Retinal pigment epithelial cell (primary cell): ENCODE measurements around the gene ZNHIT1.

Experiments
- DNase-seq: peaks from one replicate; pipeline ENCODE4 v3.0.0-alpha.2; 2010; ENCODE audit warnings: low read depth
- H3K4me3 ChIP-seq: 2 replicates; pipeline ENCODE4 v1.5.1; 2011; ENCODE audit warnings: mild to moderate bottlenecking, low read length, control low read depth, moderate library complexity
- TF ChIP-seq, protein P1 (sequence below): conservative IDR thresholded peaks from 2 replicates; pipeline ENCODE4 v1.5.1; 2011; ENCODE audit warnings: low read depth, low read length, control low read depth, inconsistent platforms

The ZNHIT1 gene

DNA sequence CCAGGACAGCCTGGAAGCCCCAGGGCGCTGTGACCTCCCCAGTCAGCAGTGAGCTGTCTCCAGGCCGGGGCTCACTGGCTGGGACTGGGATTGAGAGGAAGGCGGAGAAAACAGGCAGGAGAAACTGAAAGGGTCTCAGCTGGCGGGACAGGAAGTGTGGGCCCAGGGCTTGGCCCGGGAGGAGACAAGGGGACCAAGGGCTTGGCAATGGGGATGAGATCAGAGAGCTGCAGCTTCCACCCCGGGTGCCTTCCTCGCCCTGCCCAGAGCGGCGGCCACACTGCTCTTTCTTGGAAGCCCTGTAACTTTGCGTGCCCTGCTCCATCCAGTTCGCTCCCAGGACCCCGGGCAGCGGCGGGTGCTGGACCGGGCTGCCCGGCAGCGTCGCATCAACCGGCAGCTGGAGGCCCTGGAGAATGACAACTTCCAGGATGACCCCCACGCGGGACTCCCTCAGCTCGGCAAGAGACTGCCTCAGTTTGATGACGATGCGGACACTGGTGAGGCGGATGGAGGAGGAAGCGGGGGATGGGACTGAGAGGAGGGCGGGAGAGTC lies 4.4 kb downstream of the ZNHIT1 start:
- TF ChIP-seq, protein P1, sequence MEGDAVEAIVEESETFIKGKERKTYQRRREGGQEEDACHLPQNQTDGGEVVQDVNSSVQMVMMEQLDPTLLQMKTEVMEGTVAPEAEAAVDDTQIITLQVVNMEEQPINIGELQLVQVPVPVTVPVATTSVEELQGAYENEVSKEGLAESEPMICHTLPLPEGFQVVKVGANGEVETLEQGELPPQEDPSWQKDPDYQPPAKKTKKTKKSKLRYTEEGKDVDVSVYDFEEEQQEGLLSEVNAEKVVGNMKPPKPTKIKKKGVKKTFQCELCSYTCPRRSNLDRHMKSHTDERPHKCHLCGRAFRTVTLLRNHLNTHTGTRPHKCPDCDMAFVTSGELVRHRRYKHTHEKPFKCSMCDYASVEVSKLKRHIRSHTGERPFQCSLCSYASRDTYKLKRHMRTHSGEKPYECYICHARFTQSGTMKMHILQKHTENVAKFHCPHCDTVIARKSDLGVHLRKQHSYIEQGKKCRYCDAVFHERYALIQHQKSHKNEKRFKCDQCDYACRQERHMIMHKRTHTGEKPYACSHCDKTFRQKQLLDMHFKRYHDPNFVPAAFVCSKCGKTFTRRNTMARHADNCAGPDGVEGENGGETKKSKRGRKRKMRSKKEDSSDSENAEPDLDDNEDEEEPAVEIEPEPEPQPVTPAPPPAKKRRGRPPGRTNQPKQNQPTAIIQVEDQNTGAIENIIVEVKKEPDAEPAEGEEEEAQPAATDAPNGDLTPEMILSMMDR, result no peak
- no peak for DNase-seq
- H3K4me3 ChIP-seq, result no peak overlapping the region

DNA sequence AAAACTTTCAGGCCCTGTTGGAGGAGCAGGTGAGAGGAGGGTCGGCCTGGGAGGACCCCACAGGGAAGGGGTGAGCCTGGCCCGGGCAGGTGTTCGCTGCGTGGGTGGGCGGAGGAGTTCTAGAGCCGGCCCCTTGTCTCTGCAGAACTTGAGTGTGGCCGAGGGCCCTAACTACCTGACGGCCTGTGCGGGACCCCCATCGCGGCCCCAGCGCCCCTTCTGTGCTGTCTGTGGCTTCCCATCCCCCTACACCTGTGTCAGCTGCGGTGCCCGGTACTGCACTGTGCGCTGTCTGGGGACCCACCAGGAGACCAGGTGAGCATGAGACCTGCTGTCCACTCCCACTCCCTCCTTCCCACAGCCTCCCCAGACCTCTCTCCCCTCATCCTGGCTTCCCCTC lies 5.6 kb downstream of the ZNHIT1 start:
- DNase-seq, result no peak
- TF ChIP-seq, protein P1, result no peak
- no peak overlapping the region for H3K4me3 ChIP-seq

DNA sequence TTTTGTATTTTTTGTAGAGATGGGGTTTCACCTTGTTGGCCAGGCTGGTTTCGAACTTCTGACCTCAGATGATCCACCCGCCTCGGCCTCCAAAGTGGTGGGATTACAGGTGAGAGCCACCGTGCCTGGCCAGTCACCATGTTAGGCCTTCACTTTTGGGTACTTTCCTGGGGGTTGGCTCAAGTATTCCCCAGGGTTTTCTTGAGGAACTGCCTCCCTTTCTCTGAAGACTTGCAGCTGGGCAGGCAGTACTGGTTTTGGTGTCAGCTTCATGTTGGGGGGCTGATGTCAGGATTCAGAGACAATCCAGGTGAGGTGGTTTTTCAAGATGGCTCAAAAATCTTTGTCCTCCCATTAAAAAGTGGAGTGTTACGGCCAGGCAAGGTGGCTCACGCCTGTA lies 7.7 kb downstream of the ZNHIT1 start:
- H3K4me3 ChIP-seq, result no peak overlapping the region
- TF ChIP-seq, protein P1, result no peak
- no peak for DNase-seq

DNA sequence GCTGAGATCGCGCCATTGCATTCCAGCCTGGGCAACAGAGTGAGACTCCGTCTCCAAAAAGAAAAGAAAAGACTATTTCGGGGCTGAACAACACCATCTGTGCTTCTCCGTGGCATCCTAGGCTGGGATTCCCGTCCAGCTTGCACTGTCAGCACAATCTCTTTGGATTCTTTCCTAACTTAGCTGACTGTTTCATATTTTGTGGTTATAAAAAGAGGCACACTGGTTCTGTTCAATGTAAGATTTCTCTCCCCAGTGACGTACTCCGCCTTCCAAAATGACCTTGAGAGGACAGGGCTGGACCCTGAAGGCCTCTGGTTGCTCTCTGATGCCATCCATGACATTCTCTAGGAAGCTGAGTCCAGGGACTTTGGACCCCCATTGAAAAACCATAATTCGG lies 8.8 kb downstream of the ZNHIT1 start:
- no peak overlapping the region for H3K4me3 ChIP-seq
- no peak for DNase-seq
- TF ChIP-seq, protein P1, result no peak

DNA sequence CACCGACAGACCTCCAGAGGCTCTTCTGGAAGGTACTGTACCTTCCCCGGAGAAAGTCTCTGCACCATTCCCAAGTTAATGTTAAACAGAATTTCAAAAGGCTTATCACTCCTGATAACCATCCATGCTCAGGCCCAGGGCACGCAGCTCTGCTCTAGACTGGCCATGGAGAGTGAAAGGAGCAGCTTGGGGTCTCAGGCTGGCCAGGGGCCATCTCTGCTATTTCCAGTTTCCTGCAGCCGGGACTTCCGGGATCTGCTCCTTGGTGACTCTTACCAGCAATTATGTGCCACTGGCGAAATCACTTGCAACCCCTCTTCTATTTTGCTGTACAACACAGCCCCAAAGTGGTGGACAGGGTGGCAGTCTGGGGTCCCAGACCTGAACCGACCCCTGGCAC lies 13.7 kb downstream of the ZNHIT1 start:
- TF ChIP-seq, protein P1, result no peak

DNA sequence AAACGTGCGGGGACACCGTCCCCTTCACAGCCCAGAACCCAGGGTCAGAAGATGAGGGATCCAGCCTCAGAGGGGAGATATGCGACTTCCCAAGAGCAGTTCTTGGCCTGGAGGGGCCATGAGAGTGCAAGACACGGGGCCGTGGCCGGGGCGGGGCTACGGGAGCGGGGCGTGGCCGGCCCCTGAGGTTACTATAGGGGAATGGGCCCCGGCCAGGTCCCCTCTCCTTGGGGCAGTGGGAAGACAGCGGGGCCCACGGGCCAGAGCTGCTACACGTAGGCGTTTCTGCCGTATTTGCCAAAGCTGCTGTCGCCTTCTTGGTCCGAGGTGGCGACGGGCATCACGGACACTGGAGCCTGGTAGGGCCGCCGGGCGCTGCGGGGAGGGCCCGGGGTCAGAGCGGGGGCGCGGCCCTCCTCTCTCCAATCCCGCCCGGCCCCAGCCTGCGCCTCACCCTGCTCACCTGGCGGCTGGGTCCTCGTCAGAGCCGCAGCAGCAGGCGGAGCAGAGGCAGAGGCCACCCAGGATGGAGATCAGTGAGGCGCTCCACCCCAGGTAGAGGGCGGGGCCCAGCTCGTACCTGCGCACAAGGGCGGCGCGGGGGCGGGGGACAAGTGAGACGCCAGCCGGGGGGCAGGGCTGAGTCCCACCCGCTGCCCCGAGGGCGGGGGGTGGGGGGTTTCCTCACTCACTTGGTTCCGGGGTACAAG lies 14.3 kb downstream of the ZNHIT1 start:
- DNase-seq, result no peak
- TF ChIP-seq, protein P1, result no peak
- peak overlapping the region; percentile 48 for H3K4me3 ChIP-seq

More for the DNA sequence above, 13.7 kb downstream of the ZNHIT1 start:
- DNase-seq, result no peak
- no peak overlapping the region for H3K4me3 ChIP-seq
